Measurements from ENCODE around the gene ISG15. TPM values are rescaled to one million over a fixed set of nuclear protein-coding genes. Genes with fewer than 3 reads are reported as not detected.
"Not testable (repeated sequence)": the region's sequence is repeated elsewhere in the genome, so short reads cannot be mapped to it uniquely, and the experiment has no call there.

ISG15 gene
- total RNA-seq, 2 experiments from 2014 or later, result 432 to 986 TPM

DNA sequence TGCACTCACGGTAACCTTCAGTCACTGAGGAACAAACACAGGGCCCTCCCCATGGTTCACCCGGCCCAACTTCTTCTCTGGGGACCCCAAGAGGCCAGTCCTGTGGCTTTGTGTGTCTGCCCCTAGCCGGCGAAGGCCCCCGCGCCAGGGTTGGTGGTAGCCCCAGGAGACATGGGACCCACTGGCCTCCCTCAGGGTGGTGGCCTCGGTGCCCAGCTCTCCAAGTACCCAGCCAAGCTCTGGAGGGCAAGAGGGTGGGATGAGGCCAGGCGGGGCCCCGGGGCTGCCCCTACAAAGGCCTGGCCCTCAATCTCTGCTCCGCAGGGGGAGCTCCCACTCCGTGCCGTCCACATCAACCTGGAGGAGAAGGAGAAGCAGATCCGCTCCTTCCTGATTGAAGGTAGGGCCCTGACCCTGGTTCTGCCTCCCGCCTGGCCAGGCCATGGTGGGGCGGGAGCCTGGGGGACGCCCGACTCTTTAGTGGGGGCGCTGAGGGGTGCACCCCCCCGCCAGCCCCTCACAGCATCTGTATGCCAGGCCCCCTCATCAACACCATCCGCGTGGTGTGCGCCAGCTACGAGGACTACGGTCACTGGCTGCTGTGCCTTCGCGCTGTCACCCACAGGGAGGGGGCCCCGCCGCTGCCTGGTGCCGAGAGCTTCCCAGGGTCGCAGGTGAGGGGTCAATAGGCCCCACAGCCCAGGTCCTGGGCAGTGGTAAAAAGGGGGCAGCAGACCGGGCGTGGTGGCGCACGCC lies 41.4 kb upstream of the ISG15 start:
- Mint-ChIP-seq H3K27me3 (peaks cover 10% of the 10 kb centered on the region), H3K4me1 (peaks cover 7% of the 10 kb centered on the region), H3K9me3 (ENCODE audit: low read depth) (no peaks in the 10 kb centered on the region), H3K4me3 (no peak overlapping the region), H3K36me3 (no peaks in the 10 kb centered on the region), H3K27ac (no peak overlapping the region)
- DNase-seq, result no peak
- ATAC-seq, result no peak
- CTCF ChIA-PET, result interaction anchor here (1.3 to 2.4 kb wide), 2 partner anchors 9 to 12 kb away, joined by 3 to 9 read pairs; no protein-coding TSS in a partner anchor

DNA sequence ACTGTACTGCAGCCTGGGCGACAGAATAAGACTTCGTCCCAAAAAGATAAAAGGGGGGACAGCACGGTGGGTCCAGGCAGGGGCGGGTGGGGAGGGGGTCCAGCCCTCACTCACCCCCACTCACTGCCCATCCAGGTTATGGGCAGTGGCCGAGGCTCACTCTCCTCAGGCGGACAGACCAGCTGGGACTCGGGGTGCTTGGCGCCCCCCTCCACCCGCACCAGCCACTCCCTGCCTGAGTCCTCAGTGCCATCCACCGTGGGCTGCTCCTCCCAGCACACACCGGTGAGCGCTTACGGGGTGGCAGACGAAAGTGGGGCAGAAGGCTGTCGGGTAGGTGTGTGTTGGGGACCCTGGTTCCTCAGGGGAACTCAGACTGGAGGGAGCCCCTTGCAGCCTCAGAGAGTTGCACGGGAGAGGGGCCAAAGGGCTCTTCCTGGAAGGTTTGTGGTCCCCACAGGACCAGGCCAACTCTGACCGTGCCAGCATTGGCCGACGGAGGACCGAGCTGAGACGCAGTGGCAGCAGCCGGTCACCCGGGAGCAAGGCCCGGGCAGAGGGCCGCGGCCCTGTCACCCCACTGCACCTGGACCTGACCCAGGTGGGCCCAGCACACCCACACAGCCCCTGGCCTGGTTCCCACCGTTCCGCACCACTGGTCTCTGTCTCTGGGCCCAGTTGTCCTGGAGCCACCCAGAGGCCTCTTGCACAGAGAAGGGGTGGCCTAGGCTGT lies 40.4 kb upstream of the ISG15 start:
- Mint-ChIP-seq H3K27me3 (peaks cover 10% of the 10 kb centered on the region), H3K4me1 (peaks cover 2% of the 10 kb centered on the region), H3K9me3 (ENCODE audit: low read depth) (no peaks in the 10 kb centered on the region), H3K36me3 (no peaks in the 10 kb centered on the region), H3K27ac (no peak overlapping the region), H3K4me3 (no peak overlapping the region)
- no peak for ATAC-seq
- no peak for DNase-seq
- CTCF ChIA-PET, result interaction anchor here (2.4 kb wide), 1 partner anchor 11 kb away, joined by 9 read pairs; no protein-coding TSS in a partner anchor

- Mint-ChIP-seq H3K27me3 (peaks cover 8% of the 10 kb centered on the region), H3K4me1 (peaks cover 6% of the 10 kb centered on the region), H3K9me3 (ENCODE audit: low read depth) (no peaks in the 10 kb centered on the region), H3K27ac (no peak overlapping the region), H3K36me3 (no peaks in the 10 kb centered on the region), H3K4me3 (no peak overlapping the region)
- DNase-seq (no peak), ATAC-seq (no peak)
- CTCF ChIA-PET, result interaction anchor here (2.4 kb wide), 1 partner anchor 10 kb away, joined by 9 read pairs; no protein-coding TSS in a partner anchor
Observed at GRCh38 chr1:973459-974292, 39.6 kb upstream of the ISG15 start.

- Mint-ChIP-seq H3K4me1 (peaks cover 6% of the 10 kb centered on the region), H3K27me3 (peaks cover 6% of the 10 kb centered on the region), H3K9me3 (ENCODE audit: low read depth) (no peaks in the 10 kb centered on the region), H3K27ac (no peak overlapping the region), H3K36me3 (no peaks in the 10 kb centered on the region), H3K4me3 (no peak overlapping the region)
- CTCF ChIA-PET, result no interaction called here
- DNase-seq, result no peak
- no peak for ATAC-seq
Observed at GRCh38 chr1:974293-974640, 39.0 kb upstream of the ISG15 start.

- Mint-ChIP-seq H3K4me3 (no peak overlapping the region), H3K36me3 (no peaks in the 10 kb centered on the region), H3K27me3 (peaks cover 4% of the 10 kb centered on the region), H3K4me1 (peaks cover 6% of the 10 kb centered on the region), H3K9me3 (ENCODE audit: low read depth) (no peaks in the 10 kb centered on the region), H3K27ac (no peak overlapping the region)
- ATAC-seq (no peak), DNase-seq (no peak)
- CTCF ChIA-PET, result interaction anchor here (1.1 to 1.9 kb wide), 3 partner anchors 8 to 70 kb away, joined by 4 to 10 read pairs (median 5); partner anchors contain the start of gene PLEKHN1
Observed at GRCh38 chr1:974687-975328, 38.5 kb upstream of the ISG15 start.

DNA sequence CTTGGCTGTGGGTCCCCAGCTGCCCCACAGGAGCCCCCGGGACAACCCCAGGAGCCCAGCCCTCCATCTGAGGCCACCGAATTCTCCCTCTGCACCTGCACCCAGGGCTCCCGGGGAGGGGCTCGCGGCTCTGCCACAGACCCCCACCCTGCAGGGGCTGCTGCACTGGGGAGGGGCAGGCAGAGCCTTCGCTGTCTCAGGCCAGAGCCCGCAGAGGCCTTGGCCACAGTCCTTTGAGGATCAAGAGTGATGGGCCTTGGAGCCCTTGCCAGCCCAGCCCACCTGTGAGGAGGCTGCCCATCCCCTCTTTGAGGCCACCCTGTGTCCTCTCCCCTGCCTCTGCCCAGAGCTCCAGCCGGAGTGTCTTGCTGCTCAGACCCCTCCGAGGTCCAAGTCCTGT lies 37.9 kb upstream of the ISG15 start:
- Mint-ChIP-seq H3K36me3 (no peaks in the 10 kb centered on the region), H3K9me3 (ENCODE audit: low read depth) (no peaks in the 10 kb centered on the region), H3K27me3 (peaks cover 4% of the 10 kb centered on the region), H3K27ac (no peak overlapping the region), H3K4me1 (peaks cover 6% of the 10 kb centered on the region), H3K4me3 (no peak overlapping the region)
- CTCF ChIA-PET, result interaction anchor here (1.1 to 1.9 kb wide), 6 partner anchors 9 to 106 kb away, joined by 3 to 10 read pairs (median 4); partner anchors contain the start of gene PLEKHN1
- DNase-seq, result no peak
- no peak for ATAC-seq

GRCh38 chr1:975896-976683 lies 37.2 kb upstream of the ISG15 start:
- Mint-ChIP-seq H3K27ac (no peak overlapping the region), H3K4me3 (no peak overlapping the region), H3K36me3 (no peaks in the 10 kb centered on the region), H3K27me3 (peaks cover 4% of the 10 kb centered on the region), H3K9me3 (ENCODE audit: low read depth) (no peaks in the 10 kb centered on the region), H3K4me1 (peaks cover 6% of the 10 kb centered on the region)
- ATAC-seq (peak; percentile 68), DNase-seq (no peak)
- CTCF ChIA-PET, result interaction anchor here (1.0 to 1.9 kb wide), 8 partner anchors 8 to 106 kb away, joined by 3 to 10 read pairs (median 5); partner anchors contain the start of gene PLEKHN1

- H3K4me1 Mint-ChIP-seq; H3K9me3 Mint-ChIP-seq (ENCODE audit: low read depth); ATAC-seq: not testable (repeated sequence)
Observed at GRCh38 chr1:976791-977190, 36.5 kb upstream of the ISG15 start.

DNA sequence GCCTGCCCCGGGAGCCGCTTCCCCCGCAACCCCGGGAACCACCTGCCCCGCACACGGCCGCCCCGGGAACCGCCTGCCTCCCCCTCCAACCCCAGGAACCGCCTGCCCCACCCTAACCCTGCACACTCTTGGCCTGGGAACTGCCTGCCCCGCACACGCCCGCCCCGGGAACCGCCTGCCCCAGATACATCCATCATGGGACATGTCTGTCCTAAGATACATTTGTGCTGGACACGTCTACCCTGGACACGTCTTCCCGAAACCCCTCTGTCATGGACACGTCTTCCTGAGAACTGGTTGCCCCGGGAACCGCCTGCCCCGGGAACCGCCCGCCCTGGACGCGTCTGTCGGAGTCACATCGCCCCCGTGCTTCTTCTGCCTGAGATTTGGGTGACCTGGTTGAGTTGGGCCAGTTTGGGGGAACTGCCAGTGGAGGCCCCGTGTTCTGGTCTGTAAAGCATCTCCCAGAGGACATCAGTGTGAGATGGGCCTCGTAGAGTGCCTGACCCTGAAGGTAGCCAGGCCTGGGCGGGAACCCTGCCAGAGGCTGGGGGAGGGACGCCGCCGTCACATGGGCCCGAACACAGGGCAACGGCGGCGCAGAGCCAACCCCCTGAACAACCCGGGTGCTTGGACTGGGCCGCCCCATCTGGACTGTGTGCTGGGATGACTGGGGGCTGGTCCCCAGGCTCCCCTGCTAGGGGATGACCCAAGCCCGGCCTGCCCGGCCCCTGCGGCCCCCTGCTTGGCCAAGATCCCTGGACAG lies 35.0 kb upstream of the ISG15 start:
- H3K27ac Mint-ChIP-seq, result no peak overlapping the region

More at GRCh38 chr1:976791-977190, 36.5 kb upstream of the ISG15 start:
- not testable (repeated sequence) for DNase-seq, H3K27ac Mint-ChIP-seq, H3K4me3 Mint-ChIP-seq, H3K36me3 Mint-ChIP-seq, H3K27me3 Mint-ChIP-seq
- CTCF ChIA-PET, result interaction anchor here (1.0 to 1.9 kb wide), 6 partner anchors 18 to 107 kb away, joined by 3 to 10 read pairs (median 5); no protein-coding TSS in a partner anchor

GRCh38 chr1:978835-979743 lies 34.2 kb upstream of the ISG15 start:
- H3K27ac Mint-ChIP-seq, result no peak overlapping the region
- H3K4me3 Mint-ChIP-seq, result no peak overlapping the region
- no peaks in the 10 kb centered on the region for H3K36me3 Mint-ChIP-seq
- CTCF ChIA-PET, result interaction anchor here (6.9 kb wide), 1 partner anchor 85 kb away, joined by 64 read pairs; no protein-coding TSS in a partner anchor
- peaks cover 6% of the 10 kb centered on the region for H3K4me1 Mint-ChIP-seq
- DNase-seq (no peak), ATAC-seq (no peak)
- H3K27me3 Mint-ChIP-seq, result peaks cover 16% of the 10 kb centered on the region
- no peaks in the 10 kb centered on the region for H3K9me3 Mint-ChIP-seq (ENCODE audit: low read depth)

More for the DNA sequence above, 35.0 kb upstream of the ISG15 start:
- CTCF ChIA-PET, result no interaction called here
- ATAC-seq, result no peak
- Mint-ChIP-seq H3K4me3 (no peak overlapping the region), H3K36me3 (no peaks in the 10 kb centered on the region), H3K4me1 (peaks cover 6% of the 10 kb centered on the region), H3K27me3 (peaks cover 13% of the 10 kb centered on the region), H3K9me3 (ENCODE audit: low read depth) (no peaks in the 10 kb centered on the region)
- no peak for DNase-seq

- Mint-ChIP-seq H3K36me3 (no peaks in the 10 kb centered on the region), H3K27ac (no peak overlapping the region), H3K4me3 (no peak overlapping the region), H3K4me1 (peaks cover 6% of the 10 kb centered on the region), H3K27me3 (peaks cover 16% of the 10 kb centered on the region), H3K9me3 (ENCODE audit: low read depth) (no peaks in the 10 kb centered on the region)
- DNase-seq (no peak), ATAC-seq (no peak)
- CTCF ChIA-PET, result interaction anchor here (6.9 kb wide), 1 partner anchor 85 kb away, joined by 64 read pairs; no protein-coding TSS in a partner anchor
Observed at GRCh38 chr1:979744-980072, 33.6 kb upstream of the ISG15 start.

Data from activated CD8-positive, alpha-beta memory T cell treated with anti-CD3 and anti-CD28 coated beads, Interleukin-2, amount 10 ng/mL, durations not matched to agents 7 days and 5 days (primary cell).